HEK293 (cell line): Measurements from ENCODE around the gene CACNA2D1.

Experiments
- CTCF ChIA-PET: fragments of 350-600 bp; formaldehyde crosslinking; extraction: SDS; loops from one replicate; lab custom pipeline; 2021; ENCODE audit warnings: antibody characterized with exemption; lab: Yijun Ruan, JAX
- POLR2A ChIA-PET: fragments of 300-600 bp; formaldehyde crosslinking; extraction: SDS; loops from one replicate; lab custom pipeline; 2020; ENCODE audit warnings: antibody characterized with exemption, inconsistent platforms; lab: Yijun Ruan, JAX
- H3K27ac ChIP-seq: fragments of 200-500 bp; sonication (Bioruptor generic); 2 replicates; pipeline ENCODE4 v1.5.1; 2014; ENCODE audit warnings: low read depth, low read length, control low read depth, inconsistent platforms; ENCODE audit errors: extremely low read depth
- H3K36me3 ChIP-seq, 2 experiments: fragments of 200-500 bp in 1 of 2; sonication (Bioruptor generic) in 1 of 2; 1 replicate in 1 of 2; 2 replicates in 1 of 2; pipeline ENCODE4 v1.5.1; 2014 to 2017; ENCODE audit warnings: inconsistent platforms in 2 of 2, low read length in 2 of 2; ENCODE audit not compliant: control insufficient read depth in 2 of 2, insufficient read depth in 1 of 2
- H3K4me1 ChIP-seq: fragments of 200-500 bp; sonication (Bioruptor generic); 2 replicates; pipeline ENCODE4 v1.5.1; 2014; ENCODE audit warnings: mild to moderate bottlenecking, low read length, inconsistent platforms; ENCODE audit not compliant: control insufficient read depth, insufficient read depth
- H3K4me3 ChIP-seq: 2 replicates; pipeline ENCODE4 v1.5.1; 2011; ENCODE audit warnings: low read depth, mild to moderate bottlenecking, control low read depth, low read length, moderate library complexity
- H3K9me3 ChIP-seq: fragments of 200-500 bp; sonication (Bioruptor generic); 2 replicates; pipeline ENCODE4 v1.5.1; 2014; ENCODE audit warnings: low read depth, low read length, inconsistent platforms; ENCODE audit not compliant: control insufficient read depth, insufficient read depth
- ATF2 ChIP-seq: fragments of 450-650 bp; formaldehyde crosslinking; IDR thresholded peaks from 2 replicates; pipeline ENCODE4 v1.5.1; 2016; ENCODE audit warnings: missing biosample characterization, missing genetic modification characterization, low read depth
- EGR2 ChIP-seq: fragments of 450-650 bp; formaldehyde crosslinking; IDR thresholded peaks from 2 replicates; pipeline ENCODE4 v1.5.1; 2016; ENCODE audit warnings: low read depth, missing biosample characterization, missing genetic modification characterization
- GLI2 ChIP-seq: fragments of 450-650 bp; formaldehyde crosslinking; IDR thresholded peaks from 2 replicates; pipeline ENCODE4; 2017; ENCODE audit warnings: missing biosample characterization, missing genetic modification characterization, low read depth, borderline replicate concordance
- KLF1 ChIP-seq: fragments of 450-650 bp; formaldehyde crosslinking; IDR thresholded peaks from 2 replicates; pipeline ENCODE4 v1.5.1; 2016; ENCODE audit warnings: missing biosample characterization, missing genetic modification characterization
- KLF17 ChIP-seq: fragments of 450-650 bp; formaldehyde crosslinking; IDR thresholded peaks from 2 replicates; pipeline ENCODE4 v1.5.1; 2016; ENCODE audit warnings: missing biosample characterization, missing genetic modification characterization
- OSR2 ChIP-seq: fragments of 450-650 bp; formaldehyde crosslinking; IDR thresholded peaks from 2 replicates; pipeline ENCODE4 v1.5.1; 2016; ENCODE audit warnings: missing biosample characterization, missing genetic modification characterization
- SCRT2 ChIP-seq: fragments of 450-650 bp; formaldehyde crosslinking; IDR thresholded peaks from 2 replicates; pipeline ENCODE4 v1.5.1; 2016; ENCODE audit warnings: missing biosample characterization, missing genetic modification characterization
- ZBTB11 ChIP-seq: fragments of 450-650 bp; formaldehyde crosslinking; conservative IDR thresholded peaks from 2 replicates; pipeline ENCODE4 v1.5.1; 2016; ENCODE audit warnings: low read depth, missing biosample characterization, missing genetic modification characterization
- ZNF18 ChIP-seq: fragments of 450-650 bp; formaldehyde crosslinking; IDR thresholded peaks from 2 replicates; pipeline ENCODE4 v1.5.1; 2016; ENCODE audit warnings: missing biosample characterization, missing genetic modification characterization
- ZNF184 ChIP-seq: fragments of 450-650 bp; IDR thresholded peaks from 2 replicates; pipeline ENCODE4 v1.5.1; 2018; ENCODE audit warnings: missing biosample characterization, mild to moderate bottlenecking, missing genetic modification characterization
- ZNF292 ChIP-seq: fragments of 450-650 bp; formaldehyde crosslinking; IDR thresholded peaks from 2 replicates; pipeline ENCODE4 v1.5.1; 2016; ENCODE audit warnings: low read depth, missing biosample characterization, missing genetic modification characterization, borderline replicate concordance
- ZNF341 ChIP-seq: fragments of 450-650 bp; formaldehyde crosslinking; IDR thresholded peaks from 2 replicates; pipeline ENCODE4; 2016; ENCODE audit warnings: low read depth, missing biosample characterization, missing genetic modification characterization
- ZNF398 ChIP-seq: fragments of 450-650 bp; formaldehyde crosslinking; IDR thresholded peaks from 2 replicates; pipeline ENCODE4 v1.5.1; 2017; ENCODE audit warnings: missing biosample characterization, missing genetic modification characterization
- ZNF449 ChIP-seq: fragments of 450-650 bp; formaldehyde crosslinking; IDR thresholded peaks from 2 replicates; pipeline ENCODE4 v1.5.1; 2017; ENCODE audit warnings: missing biosample characterization, mild to moderate bottlenecking, missing genetic modification characterization, moderate library complexity
- ZNF501 ChIP-seq: fragments of 450-650 bp; formaldehyde crosslinking; IDR thresholded peaks from 2 replicates; pipeline ENCODE4 v1.5.1; 2016; ENCODE audit warnings: missing biosample characterization, missing genetic modification characterization
- ZNF560 ChIP-seq: fragments of 450-650 bp; formaldehyde crosslinking; IDR thresholded peaks from 2 replicates; pipeline ENCODE4 v1.5.1; 2017; ENCODE audit warnings: missing biosample characterization, missing genetic modification characterization, borderline replicate concordance
- ZNF600 ChIP-seq: fragments of 450-650 bp; formaldehyde crosslinking; IDR thresholded peaks from 2 replicates; pipeline ENCODE4 v1.5.1; 2016; ENCODE audit warnings: missing biosample characterization, missing genetic modification characterization
- ZNF629 ChIP-seq: fragments of 450-650 bp; formaldehyde crosslinking; IDR thresholded peaks from 2 replicates; pipeline ENCODE4 v1.5.1; 2017; ENCODE audit warnings: missing biosample characterization, missing genetic modification characterization
- TF ChIP-seq, protein P1 (sequence below): IDR thresholded peaks from 2 replicates; pipeline ENCODE4 v1.6.1; 2011; ENCODE audit warnings: mild to moderate bottlenecking, low read depth, low read length, borderline replicate concordance

The CACNA2D1 gene

DNA sequence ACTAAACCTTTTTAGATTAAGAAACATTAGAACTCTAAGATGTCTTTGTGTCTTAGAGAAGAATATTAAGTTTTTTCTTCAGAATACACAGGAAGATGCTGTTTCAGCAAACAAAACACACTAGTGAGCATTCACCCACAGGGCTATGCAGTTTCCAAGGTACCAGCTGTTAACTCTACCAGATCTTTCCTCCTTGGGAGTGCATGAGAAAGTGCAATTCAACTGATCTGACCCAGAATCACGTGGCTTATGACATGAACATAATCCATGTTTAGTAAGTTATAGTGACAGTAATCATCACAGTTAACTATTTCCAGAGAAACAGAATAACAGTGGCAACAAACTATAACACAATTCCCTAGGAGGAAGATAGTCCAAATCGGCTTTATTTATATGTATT, 270.7 kb downstream of the CACNA2D1 start (continued):
- no peak for TF ChIP-seq ZNF18 (tag by site-specific recombination)
- no peak for TF ChIP-seq KLF1

- no peak for TF ChIP-seq OSR2
- TF ChIP-seq ZNF600 (tag by site-specific recombination), result no peak
- TF ChIP-seq EGR2 (tag by site-specific recombination), result no peak
- TF ChIP-seq, all 188 proteins: peak for 0
- H3K36me3 ChIP-seq, result no peaks in the 10 kb centered on the region
- ChIA-PET CTCF (interaction anchor here (0.6 to 1.4 kb wide), 3 partner anchors 10 to 400 kb away, joined by 3 to 4 read pairs (median 3); no protein-coding TSS in a partner anchor), POLR2A (no interaction called here)
- no peak overlapping the region for H3K27ac ChIP-seq
- H3K9me3 ChIP-seq, result no peaks in the 10 kb centered on the region
- H3K4me3 ChIP-seq, result no peak overlapping the region
- 0 out of 2 replicates have a peak, but pooled peaks cover 3% of the 10 kb centered on the region for H3K4me1 ChIP-seq
Measured at GRCh38 chr7:82172017-82172416, 271.6 kb downstream of the CACNA2D1 start.

GRCh38 chr7:82167558-82168314, 275.8 kb downstream of the CACNA2D1 start:
- ChIA-PET POLR2A (no interaction called here), CTCF (no interaction called here)
- Histone ChIP-seq H3K27ac (no peak overlapping the region), H3K36me3 (no peaks in the 10 kb centered on the region), H3K9me3 (no peaks in the 10 kb centered on the region), H3K4me3 (no peak overlapping the region), H3K4me1 (peaks cover 8% of the 10 kb centered on the region; the same call in 1 of the 2 replicates)
- TF ChIP-seq ATF2 (tag by site-specific recombination) (no peak), SCRT2 (no peak), ZBTB11 (tag by site-specific recombination) (no peak), ZNF341 (no peak), ZNF184 (tag by site-specific recombination) (no peak), ZNF449 (tag by site-specific recombination) (no peak), ZNF398 (tag by site-specific recombination) (no peak), ZNF560 (tag by site-specific recombination) (no peak), ZNF292 (tag by site-specific recombination) (no peak), KLF17 (tag by site-specific recombination) (no peak), ZNF501 (tag by site-specific recombination) (no peak), ZNF629 (tag by site-specific recombination) (no peak), GLI2 (tag by site-specific recombination) (no peak)
- TF ChIP-seq, protein P1, sequence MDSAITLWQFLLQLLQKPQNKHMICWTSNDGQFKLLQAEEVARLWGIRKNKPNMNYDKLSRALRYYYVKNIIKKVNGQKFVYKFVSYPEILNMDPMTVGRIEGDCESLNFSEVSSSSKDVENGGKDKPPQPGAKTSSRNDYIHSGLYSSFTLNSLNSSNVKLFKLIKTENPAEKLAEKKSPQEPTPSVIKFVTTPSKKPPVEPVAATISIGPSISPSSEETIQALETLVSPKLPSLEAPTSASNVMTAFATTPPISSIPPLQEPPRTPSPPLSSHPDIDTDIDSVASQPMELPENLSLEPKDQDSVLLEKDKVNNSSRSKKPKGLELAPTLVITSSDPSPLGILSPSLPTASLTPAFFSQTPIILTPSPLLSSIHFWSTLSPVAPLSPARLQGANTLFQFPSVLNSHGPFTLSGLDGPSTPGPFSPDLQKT, result no peak
